OCI-LY3 (cell line): ENCODE results near the gene SPIN2B.
"Not testable (repeated sequence)": the region's sequence is repeated elsewhere in the genome, so short reads cannot be mapped to it uniquely, and the experiment has no call there.

Source experiments
- H2AFZ ChIP-seq: fragments of 200-600, 300-600 bp; shearing (Covaris generic); 2 replicates; pipeline ENCODE4 v1.6.0; 2014; ENCODE audit warnings: antibody characterized with exemption, low read depth, low read length
- H3K27ac ChIP-seq: fragments of 200-600, 300-600 bp; sonication (generic); 2 replicates; pipeline ENCODE4 v1.5.1; 2014; ENCODE audit warnings: mild to moderate bottlenecking, low read length, moderate library complexity, mixed read lengths
- H3K27me3 ChIP-seq: fragments of 200-600, 300-600 bp; sonication (generic); 2 replicates; pipeline ENCODE4 v1.6.1; 2014; ENCODE audit warnings: low read depth, low read length, mixed read lengths
- H3K36me3 ChIP-seq: fragments of 200-600, 300-600 bp; sonication (generic); replicated peaks from 2 replicates; pipeline ENCODE3; 2014; ENCODE audit warnings: low read depth, low read length, mixed read lengths
- H3K4me1 ChIP-seq: fragments of 300-600, 200-600 bp; sonication (generic); 2 replicates; pipeline ENCODE4 v1.6.1; 2014; ENCODE audit warnings: low read length, mixed read lengths
- H3K4me2 ChIP-seq: fragments of 200-600, 300-600 bp; sonication (generic); 2 replicates; pipeline ENCODE4 v1.6.1; 2014; ENCODE audit warnings: low read length, mixed read lengths
- H3K4me3 ChIP-seq: fragments of 300-600, 200-600 bp; sonication (generic); 2 replicates; pipeline ENCODE4 v1.5.1; 2014; ENCODE audit warnings: antibody characterized with exemption, mild to moderate bottlenecking, low read length, moderate library complexity
- H3K79me2 ChIP-seq: fragments of 300-600, 200-600 bp; shearing (Covaris generic); 2 replicates; pipeline ENCODE4 v1.6.1; 2014; ENCODE audit warnings: mild to moderate bottlenecking, low read length, mixed read lengths
- H3K9ac ChIP-seq: fragments of 300-600, 200-600 bp; shearing (Covaris generic); 2 replicates; pipeline ENCODE4 v1.6.0; 2014; ENCODE audit warnings: mild to moderate bottlenecking, low read length, moderate library complexity
- H3K9me3 ChIP-seq: fragments of 200-600, 300-600 bp; shearing (Covaris generic); 2 replicates; pipeline ENCODE4 v1.6.1; 2014; ENCODE audit warnings: low read length, mixed read lengths; ENCODE audit not compliant: insufficient read depth
- H4K20me1 ChIP-seq: fragments of 200-600, 300-600 bp; sonication (generic); 2 replicates; pipeline ENCODE4 v1.6.1; 2016; ENCODE audit warnings: low read length, mixed read lengths; ENCODE audit not compliant: insufficient read depth
- CTCF ChIP-seq: fragments of 200-600, 300-600 bp; sonication (generic); IDR thresholded peaks from 2 replicates; pipeline ENCODE4 v1.5.1; 2014; ENCODE audit warnings: antibody characterized with exemption, low read length, low read depth
- EZH2phosphoT487 ChIP-seq: fragments of 200-600 bp; shearing (Covaris generic); IDR thresholded peaks from 2 replicates; pipeline ENCODE4 v1.6.1; 2018; ENCODE audit warnings: antibody characterized with exemption, mixed run types, low read depth

Gene SPIN2B

GRCh38 chrX:57121162-57121755, at the start of gene SPIN2B:
SPIN2B (minus strand) TSS chrX:57121548.
- Histone ChIP-seq H4K20me1 (no peaks in the 10 kb centered on the region), H3K4me3 (peak within 1 kb of the TSS; percentile 75), H3K36me3 (no peaks in the 10 kb centered on the region), H3K4me2 (peak within 1 kb of the TSS; percentile 77), H3K9me3 (no peaks in the 10 kb centered on the region), H2AFZ (peak within 1 kb of the TSS; percentile 29), H3K27ac (no peak within 1 kb of the TSS), H3K79me2 (no peaks in the 10 kb centered on the region), H3K9ac (peak within 1 kb of the TSS; percentile 48), H3K4me1 (peaks cover 6% of the 10 kb centered on the region), H3K27me3 (no peaks in the 10 kb centered on the region)
- TF ChIP-seq EZH2phosphoT487 (no peak), CTCF (no peak)

- no peak overlapping the region for H3K4me2 ChIP-seq
Measured at GRCh38 chrX:57156397-57157049, 35.2 kb upstream of the SPIN2B start.

GRCh38 chrX:57155171-57155570, 33.8 kb upstream of the SPIN2B start:
- H3K4me2 ChIP-seq = no peak overlapping the region
- TF ChIP-seq EZH2phosphoT487 (no peak), CTCF (no peak)

More at GRCh38 chrX:57156397-57157049, 35.2 kb upstream of the SPIN2B start:
- Histone ChIP-seq H2AFZ (no peak overlapping the region), H4K20me1 (no peaks in the 10 kb centered on the region), H3K27ac (no peak overlapping the region), H3K9me3 (no peaks in the 10 kb centered on the region), H3K36me3 (no peaks in the 10 kb centered on the region), H3K79me2 (no peaks in the 10 kb centered on the region), H3K4me1 (no peaks in the 10 kb centered on the region), H3K4me3 (no peak overlapping the region), H3K9ac (no peak overlapping the region), H3K27me3 (no peaks in the 10 kb centered on the region)
- TF ChIP-seq CTCF (peak; percentile 41), EZH2phosphoT487 (no peak)

GRCh38 chrX:57152222-57152621, 30.9 kb upstream of the SPIN2B start:
- not testable (repeated sequence) for H3K4me2 ChIP-seq, H3K27ac ChIP-seq, H3K27me3 ChIP-seq, H4K20me1 ChIP-seq, H2AFZ ChIP-seq, H3K9me3 ChIP-seq, H3K4me3 ChIP-seq, H3K9ac ChIP-seq, H3K4me1 ChIP-seq, H3K79me2 ChIP-seq, H3K36me3 ChIP-seq

More at GRCh38 chrX:57155171-57155570, 33.8 kb upstream of the SPIN2B start:
- Histone ChIP-seq H3K27me3 (no peaks in the 10 kb centered on the region), H2AFZ (no peak overlapping the region), H4K20me1 (no peaks in the 10 kb centered on the region), H3K9me3 (no peaks in the 10 kb centered on the region), H3K4me3 (no peak overlapping the region), H3K9ac (no peak overlapping the region), H3K27ac (no peak overlapping the region), H3K36me3 (no peaks in the 10 kb centered on the region), H3K4me1 (no peaks in the 10 kb centered on the region), H3K79me2 (no peaks in the 10 kb centered on the region)
